ENCODE results near the gene CD8B.

DNA sequence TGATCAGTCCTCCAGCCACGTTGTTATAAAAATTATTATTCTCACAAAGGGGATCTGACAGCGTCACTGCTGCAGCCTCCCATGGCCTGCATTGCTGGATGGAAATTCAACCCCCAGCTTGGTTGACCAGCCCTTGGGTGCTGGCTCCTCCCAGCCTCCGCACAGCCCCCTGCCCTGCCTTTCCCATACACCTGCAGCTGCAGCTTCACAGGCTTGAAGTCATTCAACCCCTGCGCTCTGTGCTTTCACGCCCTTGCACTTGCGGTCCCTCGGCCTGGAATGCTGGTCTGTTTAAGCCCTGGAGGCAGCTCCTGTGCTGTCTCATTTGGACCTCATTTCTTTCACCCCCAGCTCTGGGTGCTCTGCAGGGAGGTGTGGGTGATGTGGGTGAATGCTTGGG lies 70.1 kb downstream of the CD8B start:
- TF ChIP-seq, protein P1, sequence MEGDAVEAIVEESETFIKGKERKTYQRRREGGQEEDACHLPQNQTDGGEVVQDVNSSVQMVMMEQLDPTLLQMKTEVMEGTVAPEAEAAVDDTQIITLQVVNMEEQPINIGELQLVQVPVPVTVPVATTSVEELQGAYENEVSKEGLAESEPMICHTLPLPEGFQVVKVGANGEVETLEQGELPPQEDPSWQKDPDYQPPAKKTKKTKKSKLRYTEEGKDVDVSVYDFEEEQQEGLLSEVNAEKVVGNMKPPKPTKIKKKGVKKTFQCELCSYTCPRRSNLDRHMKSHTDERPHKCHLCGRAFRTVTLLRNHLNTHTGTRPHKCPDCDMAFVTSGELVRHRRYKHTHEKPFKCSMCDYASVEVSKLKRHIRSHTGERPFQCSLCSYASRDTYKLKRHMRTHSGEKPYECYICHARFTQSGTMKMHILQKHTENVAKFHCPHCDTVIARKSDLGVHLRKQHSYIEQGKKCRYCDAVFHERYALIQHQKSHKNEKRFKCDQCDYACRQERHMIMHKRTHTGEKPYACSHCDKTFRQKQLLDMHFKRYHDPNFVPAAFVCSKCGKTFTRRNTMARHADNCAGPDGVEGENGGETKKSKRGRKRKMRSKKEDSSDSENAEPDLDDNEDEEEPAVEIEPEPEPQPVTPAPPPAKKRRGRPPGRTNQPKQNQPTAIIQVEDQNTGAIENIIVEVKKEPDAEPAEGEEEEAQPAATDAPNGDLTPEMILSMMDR (IDR thresholded peaks at IDR 0.05), result no peak
- TF ChIP-seq POLR2A (IDR thresholded peaks at IDR 0.05) (no peak), EP300 (IDR thresholded peaks at IDR 0.05) (no peak)

Data from suprapubic skin (tissue), 3 donors.